ENCODE results near the gene HAUS2. TPM values are rescaled to one million over a fixed set of nuclear protein-coding genes. Genes with fewer than 3 reads are reported as not detected.

Gene HAUS2
- total and polyA plus RNA-seq, 10 of the 15 experiments (the other 5 are each of a cell fraction or from before 2014, with no cell fraction given), result 28.7 to 59.3 (median 40.6) TPM

- DNase-seq (ENCODE audit: low read depth, low spot score) (no peak), FAIRE-seq (no peak), ATAC-seq (no peak)
- WGBS (ENCODE audit: insufficient coverage, insufficient replicate concordance, low lambda C conversion rate, missing lambda C conversion rate), result 64% methylated on average over 2 of the region's 2 CpGs
- BruUV-seq (replicated peaks), result no TSS peak
- H3K27ac ChIP-seq (ENCODE audit: control insufficient read depth, insufficient read depth), result no peak overlapping the region; the same call in 1 of the 2 replicates
- H2AFZ ChIP-seq (ENCODE audit: control insufficient read depth, low read depth, low read length), result peak overlapping the region; percentile 21; the same call in 1 of the 2 replicates
- in situ Hi-C loops (cut with MboI) (no loop called here), intact Hi-C loops (cut with micrococcal nuclease; ENCODE audit: unreplicated experiment) (no loop called here)
- ChIA-PET RAD21 (ENCODE audit: unreplicated experiment) (interaction anchor here (2.1 kb wide), 1 partner anchor 29 kb away, joined by 10 read pairs; the partner anchor contains the start of gene STARD9), CTCF (interaction anchor here (0.6 to 1.1 kb wide), 3 partner anchors 22 to 114 kb away, joined by 3 to 4 read pairs (median 3); no protein-coding TSS in a partner anchor), POLR2A (interaction anchor here (0.6 to 5.5 kb wide), 2 partner anchors 27 to 628 kb away, joined by 3 to 38 read pairs; partner anchors contain the start of gene STARD9), SMC1A (ENCODE audit: uncharacterized antibody, unreplicated experiment) (interaction anchor here (1.0 to 2.8 kb wide), 6 partner anchors 9 to 30 kb away, joined by 3 to 15 read pairs (median 6); partner anchors contain the start of gene STARD9)
- no peaks in the 10 kb centered on the region for H4K20me1 ChIP-seq (ENCODE audit: control insufficient read depth, insufficient read depth)
- H3K36me3 ChIP-seq (ENCODE audit: control insufficient read depth in 2 of 2, insufficient read depth in 2 of 2, low read length in 1 of 2), result no peaks in the 10 kb centered on the region; a peak in 1 of 4 replicates
- H3K4me3 ChIP-seq, result no peak overlapping the region
- H3K4me2 ChIP-seq (ENCODE audit: control insufficient read depth, insufficient read depth), result no peak overlapping the region
- H3K9me3 ChIP-seq (replicated peaks; ENCODE audit: control insufficient read depth, insufficient read depth, low read length), result peaks cover 11% of the 10 kb centered on the region
- no peak overlapping the region for H3K9ac ChIP-seq (ENCODE audit: control insufficient read depth, insufficient read depth, low read length)
- peaks cover 50% of the 10 kb centered on the region for H3K4me1 ChIP-seq (ENCODE audit: control insufficient read depth, insufficient read depth, low read length)
- peaks cover 2% of the 10 kb centered on the region; the same call in 1 of the 2 replicates for H3K79me2 ChIP-seq (ENCODE audit: control insufficient read depth, insufficient read depth, low read length)
- H3K27me3 ChIP-seq (replicated peaks in 1 of 2; ENCODE audit: control insufficient read depth in 2 of 2, insufficient read depth in 2 of 2, low read length in 1 of 2), result no peaks in the 10 kb centered on the region
- TF ChIP-seq ZNF687 (IDR thresholded peaks at IDR 0.05) (peak; percentile 90), IRF4 (IDR thresholded peaks at IDR 0.05; ENCODE audit: low read depth, low read length) (no peak), ZBTB40 (IDR thresholded peaks at IDR 0.05; ENCODE audit: borderline replicate concordance) (no peak), SMC3 (IDR thresholded peaks at IDR 0.05; ENCODE audit: borderline replicate concordance, low read length) (no peak), ZNF592 (IDR thresholded peaks at IDR 0.05) (peak; percentile 95), MEF2B (IDR thresholded peaks at IDR 0.05; ENCODE audit: partially characterized antibody, poor library complexity, severe bottlenecking) (peak; percentile 9)
Observed at GRCh38 chr15:42603978-42604377, 55.3 kb downstream of the HAUS2 start.
